PFSK-1 (cell line): Measurements from ENCODE around the gene SLC26A11.

Experiments used
- FOXP2 ChIP-seq: optimal IDR thresholded peaks from 2 replicates; pipeline ENCODE3; 2011; ENCODE audit warnings: borderline replicate concordance, control low read depth, inconsistent platforms; ENCODE audit not compliant: insufficient read depth; ENCODE audit errors: extremely low read length, extremely low read depth
- POLR2AphosphoS5 ChIP-seq: IDR thresholded peaks from 2 replicates; pipeline ENCODE4 v1.6.1; 2012; ENCODE audit warnings: low read depth, mild to moderate bottlenecking, control low read depth, low read length, moderate library complexity
- SIN3A ChIP-seq: IDR thresholded peaks from 2 replicates; pipeline ENCODE4 v1.6.1; 2012; ENCODE audit warnings: mild to moderate bottlenecking, low read length, moderate library complexity, borderline replicate concordance; ENCODE audit not compliant: insufficient read depth
- TAF1 ChIP-seq: IDR thresholded peaks from 2 replicates; pipeline ENCODE4 v1.6.1; 2012; ENCODE audit warnings: low read length, control low read depth, borderline replicate concordance; ENCODE audit not compliant: insufficient read depth
- TF ChIP-seq, protein P1 (sequence below), 2 experiments: IDR thresholded peaks; 2 replicates each; pipeline versions ENCODE4 v1.6.1 to v1.8.0; 2011 to 2012; ENCODE audit warnings: low read depth in 2 of 2, low read length in 2 of 2, control low read depth in 1 of 2, inconsistent platforms in 1 of 2, mild to moderate bottlenecking in 1 of 2, moderate library complexity in 1 of 2; ENCODE audit not compliant: insufficient read depth in 1 of 2

Gene SLC26A11

GRCh38 chr17:80232438-80232837, 12.2 kb downstream of the SLC26A11 start:
- TF ChIP-seq SIN3A: no peak
- no peak for TF ChIP-seq TAF1
- TF ChIP-seq, protein P1, sequence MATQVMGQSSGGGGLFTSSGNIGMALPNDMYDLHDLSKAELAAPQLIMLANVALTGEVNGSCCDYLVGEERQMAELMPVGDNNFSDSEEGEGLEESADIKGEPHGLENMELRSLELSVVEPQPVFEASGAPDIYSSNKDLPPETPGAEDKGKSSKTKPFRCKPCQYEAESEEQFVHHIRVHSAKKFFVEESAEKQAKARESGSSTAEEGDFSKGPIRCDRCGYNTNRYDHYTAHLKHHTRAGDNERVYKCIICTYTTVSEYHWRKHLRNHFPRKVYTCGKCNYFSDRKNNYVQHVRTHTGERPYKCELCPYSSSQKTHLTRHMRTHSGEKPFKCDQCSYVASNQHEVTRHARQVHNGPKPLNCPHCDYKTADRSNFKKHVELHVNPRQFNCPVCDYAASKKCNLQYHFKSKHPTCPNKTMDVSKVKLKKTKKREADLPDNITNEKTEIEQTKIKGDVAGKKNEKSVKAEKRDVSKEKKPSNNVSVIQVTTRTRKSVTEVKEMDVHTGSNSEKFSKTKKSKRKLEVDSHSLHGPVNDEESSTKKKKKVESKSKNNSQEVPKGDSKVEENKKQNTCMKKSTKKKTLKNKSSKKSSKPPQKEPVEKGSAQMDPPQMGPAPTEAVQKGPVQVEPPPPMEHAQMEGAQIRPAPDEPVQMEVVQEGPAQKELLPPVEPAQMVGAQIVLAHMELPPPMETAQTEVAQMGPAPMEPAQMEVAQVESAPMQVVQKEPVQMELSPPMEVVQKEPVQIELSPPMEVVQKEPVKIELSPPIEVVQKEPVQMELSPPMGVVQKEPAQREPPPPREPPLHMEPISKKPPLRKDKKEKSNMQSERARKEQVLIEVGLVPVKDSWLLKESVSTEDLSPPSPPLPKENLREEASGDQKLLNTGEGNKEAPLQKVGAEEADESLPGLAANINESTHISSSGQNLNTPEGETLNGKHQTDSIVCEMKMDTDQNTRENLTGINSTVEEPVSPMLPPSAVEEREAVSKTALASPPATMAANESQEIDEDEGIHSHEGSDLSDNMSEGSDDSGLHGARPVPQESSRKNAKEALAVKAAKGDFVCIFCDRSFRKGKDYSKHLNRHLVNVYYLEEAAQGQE (IDR thresholded peaks at IDR 0.05; ENCODE audit: insufficient read depth in 1 of 2, low read depth in 2 of 2, low read length in 2 of 2): no peak
- no peak for TF ChIP-seq POLR2AphosphoS5
- TF ChIP-seq FOXP2: no peak

DNA sequence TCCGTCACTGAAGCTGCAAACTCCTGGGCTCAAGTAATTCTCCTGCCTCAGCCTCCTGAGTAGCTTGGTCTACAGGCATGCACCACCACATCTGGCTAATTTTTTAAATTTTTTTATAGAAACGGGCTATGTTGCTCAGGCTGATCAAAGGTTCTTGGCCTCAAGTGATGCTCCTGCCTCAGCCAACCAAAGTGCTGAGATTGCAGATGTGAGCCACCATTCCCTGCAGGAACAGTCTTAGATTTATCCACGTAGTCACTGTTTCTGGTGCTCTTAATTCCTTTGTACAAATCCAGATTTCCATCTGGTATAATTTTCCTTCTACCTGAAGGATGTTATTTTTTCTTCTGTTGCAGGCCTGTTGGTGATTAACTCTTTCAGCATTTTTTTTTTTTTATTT, 13.0 kb downstream of the SLC26A11 start:
- TF ChIP-seq SIN3A (no peak), POLR2AphosphoS5 (no peak), FOXP2 (no peak)

GRCh38 chr17:80236911-80237310, 16.7 kb downstream of the SLC26A11 start:
- TF ChIP-seq FOXP2 (no peak), TAF1 (no peak), SIN3A (no peak), POLR2AphosphoS5 (no peak)
- TF ChIP-seq, protein P1 (IDR thresholded peaks at IDR 0.05; ENCODE audit: insufficient read depth in 1 of 2, low read depth in 2 of 2, low read length in 2 of 2): no peak

- TF ChIP-seq, protein P1 (IDR thresholded peaks at IDR 0.05; ENCODE audit: insufficient read depth in 1 of 2, low read depth in 2 of 2, low read length in 2 of 2): no peak
- TF ChIP-seq POLR2AphosphoS5: no peak
- no peak for TF ChIP-seq SIN3A
- TF ChIP-seq FOXP2: no peak
- TF ChIP-seq TAF1: no peak
Measured at GRCh38 chr17:80237386-80237785, 17.2 kb downstream of the SLC26A11 start.

GRCh38 chr17:80242505-80242904, 22.3 kb downstream of the SLC26A11 start:
- TF ChIP-seq POLR2AphosphoS5: no peak
- no peak for TF ChIP-seq SIN3A
- TF ChIP-seq TAF1: no peak

DNA sequence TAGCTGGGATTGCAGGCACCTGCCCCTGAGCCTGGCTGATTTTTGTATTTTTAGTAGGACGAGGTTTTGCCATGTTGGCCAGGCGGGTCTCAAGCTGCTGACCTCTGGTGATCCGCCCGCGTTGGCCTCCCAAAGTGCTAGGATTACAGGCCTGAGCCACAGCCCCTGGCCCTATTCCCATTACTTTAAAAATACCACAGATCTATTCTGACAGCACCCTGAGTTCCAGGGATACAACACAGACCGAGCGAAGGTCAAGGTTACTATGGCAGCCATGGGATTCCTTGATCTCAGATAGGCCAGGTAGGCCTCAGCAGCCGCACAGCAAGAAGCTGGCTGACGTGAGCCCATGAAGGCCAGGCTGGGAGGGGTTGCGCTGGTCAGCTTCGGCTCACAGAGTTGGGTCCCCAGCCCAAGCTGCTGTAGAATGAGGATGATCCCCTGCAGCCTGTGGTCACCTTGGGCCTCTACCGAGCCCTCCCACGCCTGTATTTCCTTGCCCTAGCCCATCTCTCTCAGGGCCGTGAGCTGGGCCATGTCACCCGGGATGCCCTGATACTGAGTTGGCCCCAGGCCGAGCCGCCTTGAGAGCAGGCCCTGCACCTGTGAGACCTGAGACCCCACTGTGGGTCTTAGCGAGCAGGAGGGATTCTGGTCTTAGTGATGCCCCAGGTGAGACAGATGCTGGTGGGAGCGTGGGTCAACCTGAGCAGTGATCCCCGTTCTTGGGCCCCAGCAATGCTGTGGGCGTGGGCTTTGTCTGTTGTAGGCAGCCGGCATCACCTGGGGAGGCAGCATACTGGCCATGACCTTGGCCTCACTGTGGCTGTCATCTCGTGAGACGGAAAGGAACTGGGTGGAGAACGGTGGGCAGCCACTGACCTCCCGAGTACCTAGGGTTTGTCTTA, 23.6 kb downstream of the SLC26A11 start:
- TF ChIP-seq SIN3A (no peak), TAF1 (no peak), POLR2AphosphoS5 (no peak), FOXP2 (no peak)
- TF ChIP-seq, protein P1 (IDR thresholded peaks at IDR 0.05; ENCODE audit: insufficient read depth in 1 of 2, low read depth in 2 of 2, low read length in 2 of 2): no peak
